CD14-positive monocyte (primary cell): ENCODE measurements around the gene PDLIM4. TPM values are rescaled to one million over a fixed set of nuclear protein-coding genes. Genes with fewer than 3 reads are reported as not detected.
A peak's percentile ranks its signal among the peaks of the same experiment; 100 is the strongest.

Experiments
- DNase-seq, 3 donors: peaks; one replicate each; pipeline ENCODE4 v3.0.0-alpha.2; 2011 to 2022
- H2AFZ ChIP-seq: 2 replicates; pipeline ENCODE4 v1.6.0; 2012; ENCODE audit warnings: mild to moderate bottlenecking, low read depth, low read length, inconsistent platforms; ENCODE audit not compliant: insufficient read depth, poor library complexity, severe bottlenecking
- H3K27ac ChIP-seq, 2 donors: 1 replicate in 1 of 2; 2 replicates in 1 of 2; pipeline ENCODE4 v1.5.1; 2012 to 2013; ENCODE audit warnings: low read length in 2 of 2, control low read depth in 1 of 2, inconsistent platforms in 1 of 2, low read depth in 1 of 2, mild to moderate bottlenecking in 1 of 2
- H3K27me3 ChIP-seq, 2 donors: one replicate each; pipeline versions ENCODE4 v1.6.0 to v1.6.1; 2011 to 2013; ENCODE audit warnings: low read length in 2 of 2; ENCODE audit not compliant: control insufficient read depth in 2 of 2, insufficient read depth in 2 of 2
- H3K36me3 ChIP-seq, 2 donors: replicated peaks in 1 of 2; 1 replicate in 1 of 2; 2 replicates in 1 of 2; pipeline versions ENCODE4 v1.5.1 to v1.6.1; 2012 to 2013; ENCODE audit warnings: low read length in 2 of 2, control low read depth in 1 of 2, inconsistent platforms in 1 of 2, mild to moderate bottlenecking in 1 of 2; ENCODE audit not compliant: insufficient read depth in 2 of 2, control insufficient read depth in 1 of 2
- H3K4me1 ChIP-seq, 2 donors: 1 replicate in 1 of 2; 2 replicates in 1 of 2; pipeline versions ENCODE4 v1.5.1 to v1.6.1; 2012 to 2013; ENCODE audit warnings: low read length in 2 of 2, control low read depth in 1 of 2, inconsistent platforms in 1 of 2, mild to moderate bottlenecking in 1 of 2, moderate library complexity in 1 of 2; ENCODE audit not compliant: insufficient read depth in 2 of 2, control insufficient read depth in 1 of 2
- H3K4me2 ChIP-seq: replicated peaks from 2 replicates; pipeline ENCODE3; 2012; ENCODE audit warnings: low read length, moderate library complexity, mild to moderate bottlenecking; ENCODE audit not compliant: poor library complexity, severe bottlenecking; ENCODE audit errors: extremely low read depth
- H3K4me3 ChIP-seq, 3 experiments: fragments of 200-600 bp in 1 of 3; sonication (generic) in 1 of 3; replicated peaks in 1 of 3; 1 replicate in 2 of 3; 2 replicates in 1 of 3; pipeline ENCODE4 v1.5.1; 2011 to 2013; ENCODE audit warnings: low read length in 3 of 3, mild to moderate bottlenecking in 3 of 3, control low read depth in 2 of 3, low read depth in 2 of 3, inconsistent platforms in 1 of 3, moderate library complexity in 1 of 3
- H3K79me2 ChIP-seq: 2 replicates; pipeline ENCODE4 v1.6.0; 2012; ENCODE audit warnings: mild to moderate bottlenecking, control low read depth, inconsistent platforms, low read length, moderate library complexity; ENCODE audit not compliant: insufficient read depth
- H3K9ac ChIP-seq: 2 replicates; pipeline ENCODE4 v1.6.0; 2017; ENCODE audit warnings: low read length, mild to moderate bottlenecking; ENCODE audit not compliant: insufficient read depth, poor library complexity, severe bottlenecking
- H3K9me3 ChIP-seq, 2 donors: replicated peaks in 1 of 2; 1 replicate in 1 of 2; 2 replicates in 1 of 2; pipeline versions ENCODE4 v1.5.1 to v1.6.1; 2012 to 2013; ENCODE audit warnings: low read length in 2 of 2, control low read depth in 1 of 2; ENCODE audit not compliant: control insufficient read depth in 1 of 2, insufficient read depth in 1 of 2
- H4K20me1 ChIP-seq: 2 replicates; pipeline ENCODE4 v1.6.0; 2012; ENCODE audit warnings: mild to moderate bottlenecking, low read length, control low read depth, moderate library complexity; ENCODE audit not compliant: insufficient read depth
- H3K27ac Mint-ChIP-seq, 7 donors: one replicate each; pipeline ENCODE4 v1.8.0; 2020; ENCODE audit warnings: mild to moderate bottlenecking in 7 of 7, mixed read lengths in 7 of 7, moderate library complexity in 6 of 7, inconsistent platforms in 2 of 7
- H3K27me3 Mint-ChIP-seq, 3 donors: one replicate each; pipeline ENCODE4 v1.8.0; 2021 to 2022; ENCODE audit warnings: low read depth in 3 of 3, mild to moderate bottlenecking in 3 of 3, mixed read lengths in 3 of 3, moderate library complexity in 3 of 3, inconsistent platforms in 1 of 3
- H3K36me3 Mint-ChIP-seq, 2 donors: one replicate each; pipeline ENCODE4 v1.8.0; 2020; ENCODE audit warnings: mixed read lengths in 2 of 2, inconsistent platforms in 1 of 2, mild to moderate bottlenecking in 1 of 2
- H3K4me1 Mint-ChIP-seq: one replicate; pipeline ENCODE4 v1.8.0; 2020; ENCODE audit warnings: mild to moderate bottlenecking, mixed read lengths
- H3K4me3 Mint-ChIP-seq, 2 donors: one replicate each; pipeline ENCODE4 v1.8.0; 2020; ENCODE audit warnings: mild to moderate bottlenecking in 2 of 2, mixed read lengths in 2 of 2, moderate library complexity in 1 of 2
- H3K9me3 Mint-ChIP-seq, 7 donors: one replicate each; pipeline ENCODE4 v1.8.0; 2020 to 2022; ENCODE audit warnings: mixed read lengths in 7 of 7, mild to moderate bottlenecking in 6 of 7, moderate library complexity in 6 of 7, inconsistent platforms in 2 of 7
- CTCF ChIP-seq: fragments of 200-600 bp; IDR thresholded peaks from one replicate; pipeline ENCODE4 v1.8.0; 2022; ENCODE audit warnings: antibody characterized with exemption, mild to moderate bottlenecking
- WGBS: methylation state at CpG from one replicate; pipeline ENCODE4 v1.1.5; 2013; ENCODE audit warnings: missing lambda C conversion rate; ENCODE audit not compliant: insufficient coverage; 5-methylcytosine and 5-hydroxymethylcytosine counted together
- intact Hi-C, 2 donors: fragments of 100-400 bp; cut with micrococcal nuclease; formaldehyde crosslinking; loops; one replicate each; pipeline versions ENCODE4 v1.15.0 to v1.15.1; 2023
- polyA plus RNA-seq, 3 donors: library from polyadenylated mRNA; depleted of rRNA in 1 of 3; unstranded in 2 of 3; stranded (reverse) in 1 of 3; fragments of 300-500 nt in 2 of 3; fragments of >200 nt in 1 of 3; fragmentation: Illumina TruSeq in 2 of 3; gene quantifications; 1 replicate in 2 of 3; 2 replicates in 1 of 3; pipeline ENCODE4 v1.2.3, GENCODE V29; 2012 to 2021

PDLIM4 gene
- polyA plus RNA-seq, 3 donors = not detected

GRCh38 chr5:132300577-132301343 is 43.3 kb downstream of the PDLIM4 start:
- no peak overlapping the region for H3K4me3 ChIP-seq
- H3K27me3 ChIP-seq = no peaks in the 10 kb centered on the region
- H3K36me3 ChIP-seq = peaks cover 0 to 24% of the 10 kb centered on the region in 2 donors
- 61% methylated on average over 6 of the region's 6 CpGs for WGBS
- Mint-ChIP-seq H3K36me3 (peaks cover 34 to 43% of the 10 kb centered on the region in 2 donors), H3K27me3 (no peaks in the 10 kb centered on the region), H3K4me1 (peaks cover 70% of the 10 kb centered on the region), H3K9me3 (peaks cover 9 to 16% (median 14%) of the 10 kb centered on the region in 7 donors), H3K4me3 (no peak overlapping the region), H3K27ac (peak overlapping the region in 6 of 7 donors; percentile 40 to 70 (median 45))
- H3K79me2 ChIP-seq = peaks cover 99% of the 10 kb centered on the region
- peak overlapping the region; percentile 38 to 59 for H3K27ac ChIP-seq
- no peak overlapping the region for H3K9ac ChIP-seq
- intact Hi-C loops = no loop called here
- no peak for DNase-seq
- no peak for TF ChIP-seq CTCF
- H4K20me1 ChIP-seq = peaks cover 84% of the 10 kb centered on the region
- H3K4me2 ChIP-seq = peak overlapping the region; percentile 32
- H3K4me1 ChIP-seq = peaks cover 55 to 66% of the 10 kb centered on the region in 2 donors
- H2AFZ ChIP-seq = no peak overlapping the region
- no peaks in the 10 kb centered on the region for H3K9me3 ChIP-seq

- WGBS = 74% methylated on average over 7 of the region's 11 CpGs
- peaks cover 47 to 58% of the 10 kb centered on the region in 2 donors for H3K4me1 ChIP-seq
- TF ChIP-seq CTCF = no peak
- intact Hi-C loops = no loop called here
- no peak overlapping the region for H2AFZ ChIP-seq
- H3K4me1 Mint-ChIP-seq = peaks cover 62% of the 10 kb centered on the region
- no peaks in the 10 kb centered on the region for H3K27me3 ChIP-seq
- H3K27me3 Mint-ChIP-seq = no peaks in the 10 kb centered on the region
- peak; percentile 40 to 55 (median 52) for DNase-seq
- no peak overlapping the region for H3K9ac ChIP-seq
- peak overlapping the region; percentile 33 to 61 for H3K4me3 Mint-ChIP-seq
- peaks cover 96% of the 10 kb centered on the region for H3K79me2 ChIP-seq
- peaks cover 9 to 16% (median 14%) of the 10 kb centered on the region in 7 donors for H3K9me3 Mint-ChIP-seq
- H3K36me3 Mint-ChIP-seq = peaks cover 34 to 43% of the 10 kb centered on the region in 2 donors
- peaks cover 0 to 24% of the 10 kb centered on the region in 2 donors for H3K36me3 ChIP-seq
- peak overlapping the region; percentile 38 to 59 for H3K27ac ChIP-seq
- H4K20me1 ChIP-seq = peaks cover 82% of the 10 kb centered on the region
- peak overlapping the region; percentile 32 for H3K4me2 ChIP-seq
- peak overlapping the region in 1 of 3 experiments; percentile 27 for H3K4me3 ChIP-seq
- no peaks in the 10 kb centered on the region for H3K9me3 ChIP-seq
- peak overlapping the region; percentile 48 to 87 (median 70) for H3K27ac Mint-ChIP-seq
Observed at GRCh38 chr5:132301344-132302271, 44.1 kb downstream of the PDLIM4 start.
